SK-N-SH treated with all-trans-retinoic acid at 6 μM for 48 hours (cell line): ENCODE results near the gene KLF5.

Experiments
- CREB5 ChIP-seq: fragments of 250-450 bp; sonication (Bioruptor Pico); IDR thresholded peaks from 2 replicates; pipeline ENCODE4 v1.5.1; 2020; ENCODE audit warnings: low read depth, mild to moderate bottlenecking, moderate library complexity
- CSDC2 ChIP-seq: fragments of 250-450 bp; sonication (Bioruptor Pico); IDR thresholded peaks from 2 replicates; pipeline ENCODE4 v1.5.0; 2020; ENCODE audit warnings: mild to moderate bottlenecking, moderate library complexity
- CSRNP3 ChIP-seq: fragments of 250-450 bp; sonication (Bioruptor Pico); IDR thresholded peaks from 2 replicates; pipeline ENCODE4 v1.5.1; 2021; ENCODE audit warnings: mild to moderate bottlenecking, moderate library complexity
- ESRRG ChIP-seq: fragments of 250-450 bp; sonication (Bioruptor Pico); IDR thresholded peaks from 2 replicates; pipeline ENCODE4 v1.6.1; 2021; ENCODE audit warnings: mild to moderate bottlenecking
- OSR1 ChIP-seq: fragments of 250-450 bp; sonication (Bioruptor Pico); IDR thresholded peaks from 2 replicates; pipeline ENCODE4 v1.8.0; 2022; ENCODE audit warnings: moderate library complexity, mild to moderate bottlenecking, inconsistent platforms
- PATZ1 ChIP-seq: fragments of 250-450 bp; sonication (Bioruptor Pico); IDR thresholded peaks from 2 replicates; pipeline ENCODE4 v1.8.0; 2020; ENCODE audit warnings: mild to moderate bottlenecking, moderate library complexity, borderline replicate concordance
- PPARA ChIP-seq: fragments of 250-450 bp; sonication (Bioruptor Pico); IDR thresholded peaks from 2 replicates; pipeline ENCODE4 v1.5.0; 2020; ENCODE audit warnings: mild to moderate bottlenecking, borderline replicate concordance
- ZC3H10 ChIP-seq: fragments of 250-450 bp; sonication (Bioruptor Pico); IDR thresholded peaks from 2 replicates; pipeline ENCODE4 v1.5.1; 2021; ENCODE audit warnings: mild to moderate bottlenecking, moderate library complexity
- ZFP3 ChIP-seq: fragments of 250-450 bp; sonication (Bioruptor Pico); IDR thresholded peaks from 2 replicates; pipeline ENCODE4 v1.5.0; 2020; ENCODE audit warnings: mild to moderate bottlenecking, moderate library complexity
- ZFP30 ChIP-seq: fragments of 450-650 bp; formaldehyde crosslinking; IDR thresholded peaks from 2 replicates; pipeline ENCODE4 v1.5.0; 2022; ENCODE audit warnings: mild to moderate bottlenecking, moderate library complexity
- ZNF565 ChIP-seq: fragments of 450-650 bp; formaldehyde crosslinking; conservative IDR thresholded peaks from 2 replicates; pipeline ENCODE4 v1.5.0; 2020; ENCODE audit warnings: low read depth, mild to moderate bottlenecking, moderate library complexity
- ZNF8 ChIP-seq: fragments of 450-650 bp; formaldehyde crosslinking; IDR thresholded peaks from 2 replicates; pipeline ENCODE4 v1.5.0; 2020; ENCODE audit warnings: mild to moderate bottlenecking, moderate library complexity

- no peak for TF ChIP-seq ZC3H10 (CRISPR knock-in tag)
- TF ChIP-seq CSDC2 (CRISPR knock-in tag): no peak
- no peak for TF ChIP-seq ZNF565
- no peak for TF ChIP-seq ZFP3 (CRISPR knock-in tag)
- no peak for TF ChIP-seq OSR1 (CRISPR knock-in tag)
- no peak for TF ChIP-seq ESRRG (CRISPR knock-in tag)
- TF ChIP-seq PATZ1 (CRISPR knock-in tag): no peak
- no peak for TF ChIP-seq ZFP30 (CRISPR knock-in tag)
- no peak for TF ChIP-seq ZNF8 (CRISPR knock-in tag)
- TF ChIP-seq CSRNP3 (CRISPR knock-in tag): no peak
- no peak for TF ChIP-seq CREB5
- TF ChIP-seq PPARA: no peak
Observed at GRCh38 chr13:73101351-73102007, 42.7 kb downstream of the KLF5 start.
